Liver (tissue), 9 donors: ENCODE results near the gene BAHD1. TPM values are rescaled to one million over a fixed set of nuclear protein-coding genes. Genes with fewer than 3 reads are reported as not detected.

Experiments
- DNase-seq: peaks from one replicate; pipeline ENCODE4 v3.0.0-alpha.2; 2017; ENCODE audit warnings: low spot score
- H3K27ac ChIP-seq, 2 donors: one replicate each; pipeline ENCODE4 v1.7.0; 2013; ENCODE audit warnings: inconsistent platforms in 2 of 2, low read length in 2 of 2, control low read depth in 1 of 2, low read depth in 1 of 2, mild to moderate bottlenecking in 1 of 2
- H3K27me3 ChIP-seq, 4 donors: one replicate each; pipeline versions ENCODE4 v1.6.1 to v1.7.0; 2013; ENCODE audit warnings: low read length in 3 of 4, inconsistent platforms in 1 of 4, mild to moderate bottlenecking in 1 of 4, moderate library complexity in 1 of 4; ENCODE audit not compliant: control insufficient read depth in 4 of 4, insufficient read depth in 4 of 4
- H3K36me3 ChIP-seq, 4 donors: one replicate each; pipeline versions ENCODE4 v1.6.1 to v1.7.0; 2013; ENCODE audit warnings: low read length in 3 of 4, mild to moderate bottlenecking in 3 of 4, low read depth in 1 of 4, moderate library complexity in 1 of 4; ENCODE audit not compliant: control insufficient read depth in 4 of 4, insufficient read depth in 3 of 4
- H3K4me1 ChIP-seq, 4 donors: one replicate each; pipeline versions ENCODE4 v1.6.1 to v1.7.0; 2013; ENCODE audit warnings: low read length in 3 of 4, mild to moderate bottlenecking in 3 of 4, moderate library complexity in 1 of 4; ENCODE audit not compliant: control insufficient read depth in 4 of 4, insufficient read depth in 4 of 4
- H3K4me3 ChIP-seq, 3 donors: one replicate each; pipeline versions ENCODE4 v1.6.1 to v1.7.0; 2013; ENCODE audit warnings: low read length in 3 of 3, control low read depth in 1 of 3, low read depth in 1 of 3, mild to moderate bottlenecking in 1 of 3
- H3K9ac ChIP-seq, 2 donors: one replicate each; pipeline ENCODE4 v1.7.0; 2013; ENCODE audit warnings: low read length in 2 of 2, mild to moderate bottlenecking in 2 of 2, moderate library complexity in 2 of 2, control low read depth in 1 of 2, low read depth in 1 of 2
- H3K9me3 ChIP-seq, 4 donors: one replicate each; pipeline versions ENCODE4 v1.6.1 to v1.7.0; 2013; ENCODE audit warnings: low read length in 3 of 4; ENCODE audit not compliant: control insufficient read depth in 4 of 4
- ATF3 ChIP-seq: IDR thresholded peaks from 2 replicates; pipeline ENCODE4 v1.6.1; 2016; ENCODE audit warnings: antibody characterized with exemption
- CTCF ChIP-seq: fragments of 150-350 bp; IDR thresholded peaks from 2 replicates; pipeline ENCODE4 v1.5.1; 2017; ENCODE audit warnings: improper control_type of control experiment, low read depth, low read length; ENCODE audit not compliant: missing input control
- EGR1 ChIP-seq, 2 donors: IDR thresholded peaks; 2 replicates each; pipeline ENCODE4 v1.6.1; 2016 to 2018; ENCODE audit warnings: antibody characterized with exemption in 2 of 2, low read depth in 2 of 2
- FOXA2 ChIP-seq: IDR thresholded peaks from 2 replicates; pipeline ENCODE4 v1.6.1; 2016; ENCODE audit warnings: antibody characterized with exemption
- GABPA ChIP-seq, 2 donors: IDR thresholded peaks in 1 of 2; conservative IDR thresholded peaks in 1 of 2; 2 replicates each; pipeline ENCODE4 v1.6.1; 2016; ENCODE audit warnings: antibody characterized with exemption in 2 of 2, mild to moderate bottlenecking in 1 of 2, moderate library complexity in 1 of 2
- HNF4A ChIP-seq, 2 donors: conservative IDR thresholded peaks; 2 replicates each; pipeline ENCODE4 v1.6.1; 2016; ENCODE audit warnings: antibody characterized with exemption in 2 of 2, mild to moderate bottlenecking in 2 of 2
- JUND ChIP-seq, 2 donors: IDR thresholded peaks; 2 replicates each; pipeline ENCODE4 v1.6.1; 2016; ENCODE audit warnings: antibody characterized with exemption in 2 of 2
- MAX ChIP-seq: IDR thresholded peaks from 2 replicates; pipeline ENCODE4 v1.6.1; 2016; ENCODE audit warnings: antibody characterized with exemption
- RAD21 ChIP-seq, 2 donors: IDR thresholded peaks; 2 replicates each; pipeline ENCODE4 v1.6.1; 2016; ENCODE audit warnings: antibody characterized with exemption in 2 of 2, mild to moderate bottlenecking in 2 of 2
- REST ChIP-seq: IDR thresholded peaks from 2 replicates; pipeline ENCODE4 v1.6.1; 2016; ENCODE audit warnings: antibody characterized with exemption, mild to moderate bottlenecking
- RXRA ChIP-seq, 2 donors: IDR thresholded peaks; 2 replicates each; pipeline ENCODE4 v1.6.1; 2017 to 2018; ENCODE audit warnings: antibody characterized with exemption in 2 of 2, mild to moderate bottlenecking in 1 of 2
- SP1 ChIP-seq: IDR thresholded peaks from 2 replicates; pipeline ENCODE4 v1.6.1; 2018; ENCODE audit warnings: antibody characterized with exemption, mild to moderate bottlenecking
- TAF1 ChIP-seq: conservative IDR thresholded peaks from 2 replicates; pipeline ENCODE4 v1.6.1; 2016; ENCODE audit warnings: antibody characterized with exemption, mild to moderate bottlenecking
- WGBS: extraction: QIAGEN DNeasy Blood & Tissue Kit; methylation state at CpG from one replicate; pipeline ENCODE4 v1.1.7; 2013; 5-methylcytosine and 5-hydroxymethylcytosine counted together
- polyA plus RNA-seq, 2 donors: library from polyadenylated mRNA; stranded (reverse) in 1 of 2; unstranded in 1 of 2; fragments of 200-250 nt in 1 of 2; fragments of >200 nt in 1 of 2; fragmentation: Nextera tagmentation in 1 of 2; extraction: Ambion mirVana in 1 of 2; gene quantifications; one replicate each; pipeline versions ENCODE4 v1.2.1 to v1.2.3, GENCODE V29; 2013 to 2015
- total RNA-seq, 2 donors: library from RNA; depleted of rRNA; stranded (reverse); fragments of >200 nt; gene quantifications; one replicate each; pipeline ENCODE4 v1.2.3, GENCODE V29; 2014
- donor health status: healthy.
- donor health status: healthy.
- donor health status: healthy.
- donor health status: healthy.
- donor health status: healthy.

Gene BAHD1
- total and polyA plus RNA-seq, 4 donors = 1.8 to 8.7 (median 6.6) TPM

- Histone ChIP-seq H3K4me1 (peaks cover 10 to 30% (median 24%) of the 10 kb centered on the region in 4 donors), H3K9me3 (no peaks in the 10 kb centered on the region), H3K9ac (no peak overlapping the region), H3K36me3 (no peaks in the 10 kb centered on the region), H3K4me3 (no peak overlapping the region), H3K27me3 (peaks cover 0 to 6% (median 0%) of the 10 kb centered on the region in 4 donors), H3K27ac (no peak overlapping the region)
- WGBS = 58% methylated on average over 21 of the region's 21 CpGs
- DNase-seq = no peak
- TF ChIP-seq HNF4A (conservative IDR thresholded peaks at IDR 0.05) = no peak
- no peak for TF ChIP-seq TAF1
- TF ChIP-seq RXRA (IDR thresholded peaks at IDR 0.05) = no peak
- no peak for TF ChIP-seq MAX
- no peak for TF ChIP-seq SP1
- no peak for TF ChIP-seq GABPA (IDR thresholded peaks at IDR 0.05 in 1 of 2, conservative IDR thresholded peaks at IDR 0.05 in 1 of 2)
- no peak for TF ChIP-seq FOXA2
- TF ChIP-seq REST = no peak
- TF ChIP-seq EGR1 (IDR thresholded peaks at IDR 0.05; ENCODE audit: low read depth in 2 of 2) = no peak
Measured at GRCh38 chr15:40437752-40438687, 2.7 kb upstream of the BAHD1 start.

- peaks cover 10 to 33% (median 24%) of the 10 kb centered on the region in 4 donors for H3K4me1 ChIP-seq
- TF ChIP-seq REST (no peak), JUND (IDR thresholded peaks at IDR 0.05) (no peak), RAD21 (IDR thresholded peaks at IDR 0.05) (no peak), FOXA2 (no peak), ATF3 (no peak), CTCF (no peak)
- no peak overlapping the region for H3K4me3 ChIP-seq
- H3K9me3 ChIP-seq = no peaks in the 10 kb centered on the region
- 73% methylated on average over 12 of the region's 12 CpGs for WGBS
- H3K27ac ChIP-seq = no peak overlapping the region
- H3K36me3 ChIP-seq = no peaks in the 10 kb centered on the region
- DNase-seq = no peak
- no peak overlapping the region for H3K9ac ChIP-seq
- H3K27me3 ChIP-seq = peaks cover 0 to 6% (median 0%) of the 10 kb centered on the region in 4 donors
Measured at GRCh38 chr15:40438712-40439111, 2.0 kb upstream of the BAHD1 start.
